Dermis microvascular lymphatic vessel endothelial cell (primary cell): Measurements from ENCODE around the gene ISX. TPM values are rescaled to one million over a fixed set of nuclear protein-coding genes. Genes with fewer than 3 reads are reported as not detected.
"Not testable (repeated sequence)": the region's sequence is repeated elsewhere in the genome, so short reads cannot be mapped to it uniquely, and the experiment has no call there.

Experiments used
- DNase-seq, 2 donors: peaks; one replicate each; pipeline versions ENCODE4 v3.0.0 to v3.0.0-alpha.2; 2010; ENCODE audit warnings: low read depth in 2 of 2
- total RNA-seq: library from RNA; depleted of rRNA; stranded (reverse); fragments of >200 nt; gene quantifications from 2 replicates; pipeline ENCODE4 v1.2.1, GENCODE V29; 2014

Gene ISX
- not detected in 2 replicates for total RNA-seq

DNA sequence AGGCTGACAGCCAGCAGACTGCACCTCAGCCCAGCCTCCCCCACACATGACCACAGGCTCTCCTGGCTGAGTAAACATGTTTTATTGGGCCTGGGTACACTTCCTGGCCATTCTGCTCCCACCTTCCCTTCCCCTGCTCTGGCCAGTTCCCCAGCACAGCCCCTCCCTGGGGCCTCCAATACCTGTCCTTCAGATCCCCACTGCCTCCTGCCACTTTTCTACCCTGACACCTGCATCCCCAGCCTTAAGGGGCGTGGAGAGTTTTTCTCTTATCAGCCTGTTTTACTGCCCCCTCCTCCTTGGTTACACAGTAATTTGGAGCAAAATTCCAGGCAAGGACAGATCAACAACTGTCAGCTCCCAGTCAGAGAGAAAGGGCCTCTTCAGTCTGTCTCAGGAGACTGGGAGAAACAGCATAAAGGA is at the start of gene ISX:
TSS of gene ISX (plus strand) at position 363 of the 423 bp plus-strand sequence. CDS start 930 bp downstream, outside the sequence.
- no peak for DNase-seq

DNA sequence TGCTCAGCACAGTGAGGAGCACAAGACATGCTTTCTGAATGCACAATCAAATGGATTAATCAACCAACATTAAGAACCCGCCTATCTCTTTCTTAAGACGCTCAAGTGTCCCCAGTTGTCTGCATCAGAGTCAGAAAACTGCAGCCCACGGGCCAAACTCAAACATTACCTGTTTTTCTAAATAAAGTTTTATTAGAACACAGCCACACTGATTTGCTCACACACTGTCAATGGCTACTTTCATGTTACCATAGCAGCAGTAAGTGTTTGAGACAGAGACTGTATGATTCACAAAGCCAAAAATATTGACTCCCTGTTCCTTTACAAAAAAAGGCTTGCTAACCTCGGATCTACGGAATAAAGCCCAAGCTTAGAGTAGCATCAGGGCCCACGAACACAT is 49.0 kb upstream of the ISX start:
- no peak for DNase-seq

- DNase-seq: no peak
Measured at GRCh38 chr22:35018995-35019394, 47.0 kb upstream of the ISX start.

- DNase-seq: no peak
Measured at GRCh38 chr22:35020517-35020916, 45.4 kb upstream of the ISX start.

GRCh38 chr22:35021161-35021560 is 44.8 kb upstream of the ISX start:
- no peak for DNase-seq

DNA sequence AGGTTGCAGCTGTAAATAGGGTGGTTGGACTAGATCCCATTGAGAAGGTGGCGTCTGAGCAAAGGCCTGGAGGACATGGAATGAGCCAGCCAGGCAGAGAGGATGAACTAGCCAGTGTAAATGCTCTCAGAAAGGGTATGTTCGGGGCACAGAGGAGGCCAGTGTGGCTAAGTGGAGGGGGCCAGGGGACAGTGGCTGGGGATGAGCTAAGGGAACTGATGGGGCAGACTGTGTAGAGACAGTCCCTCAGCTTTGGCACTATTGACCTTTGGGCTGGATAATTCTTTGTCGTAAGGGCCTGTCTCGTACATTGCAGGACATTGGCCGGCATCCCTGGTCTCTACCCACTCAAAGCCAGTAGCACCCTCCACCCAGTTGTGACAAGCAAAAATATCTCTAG is 43.7 kb upstream of the ISX start:
- DNase-seq: no peak

GRCh38 chr22:35023692-35024363 is 42.1 kb upstream of the ISX start:
- DNase-seq: peak in 1 of 2 donors; percentile 29

- no peak for DNase-seq
Measured at GRCh38 chr22:35024364-35024692, 41.6 kb upstream of the ISX start.

DNA sequence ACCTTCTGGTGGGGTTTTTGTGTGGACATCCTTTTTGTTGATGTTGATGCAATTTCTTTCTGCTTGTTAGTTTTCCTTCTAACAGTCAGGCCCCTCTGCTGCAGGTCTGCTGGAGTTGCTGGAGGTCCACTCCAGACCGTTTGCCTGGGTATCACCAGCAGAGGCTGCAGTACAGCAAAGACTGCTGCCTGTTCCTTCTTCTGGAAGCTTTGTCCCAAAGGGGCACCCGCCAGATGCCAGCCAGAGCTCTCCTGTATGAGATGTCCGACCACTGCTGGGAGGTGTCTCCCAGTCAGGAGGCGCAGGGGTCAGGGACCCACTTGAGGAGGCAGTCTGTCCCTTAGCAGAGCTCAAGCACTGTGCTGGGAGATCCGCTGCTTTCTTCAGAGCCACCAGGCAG is 35.8 kb upstream of the ISX start:
- not testable (repeated sequence) for DNase-seq

DNA sequence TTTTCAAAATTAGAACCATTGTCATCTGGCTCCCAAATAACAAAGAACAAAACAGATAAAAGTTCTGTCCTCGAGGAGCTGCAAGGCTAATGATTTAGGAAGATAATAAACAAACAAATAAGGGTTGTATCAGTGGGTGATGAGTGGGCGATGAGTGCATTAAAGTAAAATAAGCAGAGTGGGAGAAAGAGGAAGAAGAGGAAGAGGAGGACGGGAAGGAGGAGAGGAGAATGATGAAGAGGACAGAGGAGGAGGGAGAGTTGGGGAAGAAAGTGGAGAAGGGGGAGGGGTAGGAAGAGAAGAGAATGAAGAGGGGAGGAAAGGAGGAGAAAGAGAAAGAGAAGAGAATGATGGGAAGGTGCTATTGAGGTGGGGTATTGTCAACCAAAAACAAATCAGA is 33.4 kb upstream of the ISX start:
- no peak for DNase-seq

GRCh38 chr22:35033635-35034296 is 32.2 kb upstream of the ISX start:
- DNase-seq: no peak

DNA sequence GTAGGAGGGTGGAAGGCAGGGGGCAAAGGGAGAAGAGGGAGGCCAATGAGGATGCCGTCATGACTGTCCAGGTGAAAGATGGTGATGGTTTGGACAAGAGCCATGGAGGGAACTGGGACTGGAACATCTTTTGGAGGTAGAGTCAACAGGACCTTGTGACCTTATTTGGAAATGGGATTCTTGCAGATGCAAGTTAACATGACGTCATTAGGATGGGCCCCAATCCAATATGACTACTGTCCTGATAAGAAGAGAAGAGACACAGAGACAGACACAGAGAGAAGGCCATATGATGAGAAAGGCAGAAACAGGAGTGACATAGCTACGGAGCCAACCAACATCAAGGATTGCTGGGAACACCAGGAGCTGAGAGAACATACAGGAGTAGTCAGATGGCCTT is 31.0 kb upstream of the ISX start:
- no peak for DNase-seq

DNA sequence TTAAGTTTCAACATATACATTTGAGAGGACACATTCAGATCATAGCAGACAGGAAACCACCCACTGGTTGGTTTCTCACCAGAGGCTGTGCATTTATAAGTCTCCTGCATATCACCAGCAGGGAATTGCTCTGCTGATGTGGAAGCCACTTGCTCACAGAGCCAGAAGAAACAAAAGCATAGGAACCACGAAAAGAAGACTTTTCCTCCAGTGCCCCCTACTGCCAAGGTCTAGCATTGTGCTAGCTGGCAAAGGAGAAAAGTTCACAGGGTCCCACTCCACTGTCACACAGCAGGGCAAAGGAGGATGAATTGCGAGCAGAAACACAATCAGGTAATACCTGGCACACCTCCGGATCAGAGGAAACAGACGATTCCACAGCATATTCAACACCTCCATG is 28.9 kb upstream of the ISX start:
- no peak for DNase-seq

GRCh38 chr22:35039625-35040024 is 26.3 kb upstream of the ISX start:
- no peak for DNase-seq

DNA sequence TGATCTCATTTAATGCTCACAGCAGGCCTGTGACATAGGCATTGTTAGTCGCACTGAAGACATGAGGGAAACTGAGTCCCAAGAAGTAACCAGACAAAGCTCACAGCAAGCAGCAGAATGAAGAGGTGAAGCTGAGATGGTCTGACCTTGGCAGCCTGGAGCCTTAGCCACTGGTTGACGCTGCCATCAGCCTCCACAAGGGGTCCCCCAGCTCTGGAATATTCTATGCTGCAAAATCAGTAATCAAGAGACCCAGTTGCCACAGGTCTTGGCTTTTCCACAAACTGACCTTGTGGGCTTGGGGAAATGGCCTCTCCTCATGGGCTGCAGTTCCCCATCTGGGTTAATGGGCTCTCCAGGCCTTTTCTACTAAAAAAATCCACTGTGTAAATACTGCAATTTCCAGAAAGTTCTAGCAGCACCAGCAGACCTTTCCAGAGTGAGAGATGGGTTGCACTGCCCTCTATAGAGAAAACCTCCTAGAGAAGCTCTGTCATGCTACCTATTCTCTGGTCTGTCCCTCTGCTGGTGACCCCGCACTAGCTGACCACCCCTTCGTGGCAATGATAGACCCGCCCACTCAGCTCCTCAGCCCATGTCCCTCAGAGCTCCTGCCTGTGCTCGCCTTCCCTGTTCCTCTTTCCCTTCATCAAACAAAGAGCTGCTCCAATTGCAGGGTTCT is 22.6 kb upstream of the ISX start:
- no peak for DNase-seq

GRCh38 chr22:35043934-35044319 is 22.0 kb upstream of the ISX start:
- DNase-seq: no peak

DNA sequence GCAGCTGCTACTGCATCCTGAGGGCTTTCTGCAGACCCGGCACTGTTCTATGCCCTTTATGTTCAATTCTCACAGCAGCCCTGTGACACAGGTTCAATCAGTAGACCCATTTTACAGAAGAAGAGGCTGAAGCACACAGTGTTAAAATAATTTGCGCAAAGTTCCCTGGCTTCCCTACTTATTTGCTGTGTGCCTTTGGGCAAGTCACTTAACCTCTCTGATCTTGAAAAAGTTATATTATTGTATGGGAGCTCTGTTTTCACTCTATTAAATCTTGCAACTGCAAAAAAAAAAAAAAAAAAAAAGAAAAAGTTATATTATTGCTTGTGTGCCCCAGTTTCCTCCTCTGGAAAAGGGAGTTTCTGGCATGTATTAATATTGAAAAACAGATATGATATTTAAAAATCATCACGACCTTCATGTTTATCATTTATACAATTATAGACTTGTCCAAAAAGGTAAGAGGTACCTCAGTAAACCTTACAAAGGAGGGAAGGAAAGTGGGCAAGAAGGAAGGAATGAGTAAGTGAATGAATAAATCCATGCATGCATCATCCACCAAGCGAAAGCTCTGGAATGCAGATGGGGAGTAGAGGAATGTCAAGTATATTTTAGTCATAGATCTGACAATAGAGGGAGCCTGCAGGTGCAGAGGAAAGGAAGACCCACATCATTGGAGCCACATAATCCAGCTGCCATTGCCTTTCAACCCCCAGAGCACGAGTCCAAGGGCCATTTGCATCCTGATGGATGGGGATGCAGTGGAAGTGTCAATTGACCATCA is 21.2 kb upstream of the ISX start:
- DNase-seq: no peak

GRCh38 chr22:35045451-35045850 is 20.5 kb upstream of the ISX start:
- DNase-seq: no peak

DNA sequence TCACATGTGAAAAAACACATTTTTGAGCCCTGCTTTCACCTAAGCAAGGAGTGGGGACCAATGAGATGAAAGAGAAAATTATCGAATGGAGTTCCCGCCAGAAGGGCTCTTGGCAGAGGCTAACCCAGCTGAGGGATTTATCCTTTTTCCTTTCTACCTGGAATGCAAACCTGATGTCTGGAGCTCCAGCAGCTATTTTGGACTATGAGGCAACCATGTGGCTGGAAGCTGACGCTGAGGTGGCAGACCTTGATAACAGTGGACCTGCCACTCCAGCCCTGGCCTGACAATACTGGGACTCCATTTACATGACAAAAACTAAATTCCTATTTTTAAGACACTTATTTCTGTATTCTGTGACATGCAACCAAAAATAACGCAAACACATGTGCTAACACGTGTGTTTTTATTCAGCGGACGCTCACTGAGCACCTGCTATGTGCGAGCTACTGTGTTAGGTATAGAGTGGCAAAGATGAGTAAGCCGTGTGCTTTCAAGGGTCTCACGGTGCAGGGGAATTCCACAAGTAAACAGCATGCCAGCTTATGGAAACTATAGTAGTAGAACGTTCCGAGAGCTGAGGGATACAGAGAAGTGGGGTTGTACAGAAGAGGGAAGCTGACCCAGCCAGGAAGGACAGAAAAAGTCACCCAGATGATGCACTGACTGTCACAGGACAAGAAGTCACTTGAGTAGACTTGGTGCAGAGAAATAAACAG is 19.1 kb upstream of the ISX start:
- DNase-seq: no peak

- DNase-seq: not testable (repeated sequence)
Measured at GRCh38 chr22:35050038-35050437, 15.9 kb upstream of the ISX start.

GRCh38 chr22:35051013-35051535 is 14.9 kb upstream of the ISX start:
- no peak for DNase-seq
